Ishikawa (cell line): ENCODE data around the gene MAGEL2.

Experiments
- CEBPB ChIP-seq: IDR thresholded peaks from 2 replicates; pipeline ENCODE4 v1.6.1; 2012
- CREB1 ChIP-seq: IDR thresholded peaks from 2 replicates; pipeline ENCODE4 v1.6.1; 2012; ENCODE audit warnings: low read depth
- EGR1 ChIP-seq: IDR thresholded peaks from 2 replicates; pipeline ENCODE4 v1.6.1; 2012
- EP300 ChIP-seq: IDR thresholded peaks from 2 replicates; pipeline ENCODE4 v1.6.1; 2012; ENCODE audit warnings: borderline replicate concordance
- FOXM1 ChIP-seq: IDR thresholded peaks from 2 replicates; pipeline ENCODE4 v1.6.1; 2012; ENCODE audit warnings: low read depth, borderline replicate concordance
- NFIC ChIP-seq: IDR thresholded peaks from 2 replicates; pipeline ENCODE4 v1.6.1; 2012
- RAD21 ChIP-seq: IDR thresholded peaks from 2 replicates; pipeline ENCODE4 v1.6.1; 2012; ENCODE audit warnings: low read depth
- TAF1 ChIP-seq: IDR thresholded peaks from 2 replicates; pipeline ENCODE4 v1.6.1; 2012; ENCODE audit warnings: low read depth, mild to moderate bottlenecking
- TCF12 ChIP-seq: IDR thresholded peaks from 2 replicates; pipeline ENCODE4 v1.6.1; 2012; ENCODE audit warnings: low read depth
- TEAD4 ChIP-seq: IDR thresholded peaks from 2 replicates; pipeline ENCODE4 v1.6.1; 2012
- YY1 ChIP-seq: IDR thresholded peaks from 2 replicates; pipeline ENCODE4 v1.6.1; 2012; ENCODE audit warnings: low read depth
- ZBTB7A ChIP-seq: IDR thresholded peaks from 2 replicates; pipeline ENCODE4 v1.6.1; 2012; ENCODE audit warnings: low read depth
- TF ChIP-seq, protein P1 (sequence below): IDR thresholded peaks from 2 replicates; pipeline ENCODE4 v1.6.1; 2012
- TF ChIP-seq, protein P2 (sequence below): IDR thresholded peaks from 2 replicates; pipeline ENCODE4 v1.6.1; 2012; ENCODE audit warnings: low read depth, mild to moderate bottlenecking
- TF ChIP-seq, protein P3 (sequence below): IDR thresholded peaks from 2 replicates; pipeline ENCODE4 v1.6.1; 2012

Gene MAGEL2

DNA sequence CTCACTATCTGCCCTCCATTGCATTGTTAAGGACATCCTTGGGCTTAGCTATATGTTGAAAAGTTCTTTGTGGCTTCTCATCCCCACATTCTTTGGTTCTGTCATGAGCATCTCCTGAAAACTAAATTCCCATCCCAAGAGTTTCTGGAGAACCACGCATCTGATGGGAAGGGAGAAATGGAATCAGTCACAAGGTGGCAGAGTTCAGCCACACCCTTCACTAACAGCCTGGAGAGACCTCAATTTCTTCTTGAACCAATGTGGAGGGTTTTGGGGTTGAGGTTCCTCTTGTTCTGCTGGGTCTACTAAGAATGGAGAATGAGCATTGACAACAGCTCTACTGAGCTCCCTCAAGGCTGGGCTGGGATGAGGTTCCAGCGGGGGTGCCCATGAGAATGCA lies 15.6 kb upstream of the MAGEL2 start:
- TF ChIP-seq TAF1 (no peak), YY1 (no peak), EP300 (no peak), TCF12 (no peak), RAD21 (no peak), FOXM1 (no peak), TEAD4 (no peak), ZBTB7A (no peak), CREB1 (no peak), NFIC (no peak), EGR1 (no peak)
- TF ChIP-seq, protein P1, sequence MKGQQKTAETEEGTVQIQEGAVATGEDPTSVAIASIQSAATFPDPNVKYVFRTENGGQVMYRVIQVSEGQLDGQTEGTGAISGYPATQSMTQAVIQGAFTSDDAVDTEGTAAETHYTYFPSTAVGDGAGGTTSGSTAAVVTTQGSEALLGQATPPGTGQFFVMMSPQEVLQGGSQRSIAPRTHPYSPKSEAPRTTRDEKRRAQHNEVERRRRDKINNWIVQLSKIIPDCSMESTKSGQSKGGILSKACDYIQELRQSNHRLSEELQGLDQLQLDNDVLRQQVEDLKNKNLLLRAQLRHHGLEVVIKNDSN = no peak
- TF ChIP-seq, protein P2, sequence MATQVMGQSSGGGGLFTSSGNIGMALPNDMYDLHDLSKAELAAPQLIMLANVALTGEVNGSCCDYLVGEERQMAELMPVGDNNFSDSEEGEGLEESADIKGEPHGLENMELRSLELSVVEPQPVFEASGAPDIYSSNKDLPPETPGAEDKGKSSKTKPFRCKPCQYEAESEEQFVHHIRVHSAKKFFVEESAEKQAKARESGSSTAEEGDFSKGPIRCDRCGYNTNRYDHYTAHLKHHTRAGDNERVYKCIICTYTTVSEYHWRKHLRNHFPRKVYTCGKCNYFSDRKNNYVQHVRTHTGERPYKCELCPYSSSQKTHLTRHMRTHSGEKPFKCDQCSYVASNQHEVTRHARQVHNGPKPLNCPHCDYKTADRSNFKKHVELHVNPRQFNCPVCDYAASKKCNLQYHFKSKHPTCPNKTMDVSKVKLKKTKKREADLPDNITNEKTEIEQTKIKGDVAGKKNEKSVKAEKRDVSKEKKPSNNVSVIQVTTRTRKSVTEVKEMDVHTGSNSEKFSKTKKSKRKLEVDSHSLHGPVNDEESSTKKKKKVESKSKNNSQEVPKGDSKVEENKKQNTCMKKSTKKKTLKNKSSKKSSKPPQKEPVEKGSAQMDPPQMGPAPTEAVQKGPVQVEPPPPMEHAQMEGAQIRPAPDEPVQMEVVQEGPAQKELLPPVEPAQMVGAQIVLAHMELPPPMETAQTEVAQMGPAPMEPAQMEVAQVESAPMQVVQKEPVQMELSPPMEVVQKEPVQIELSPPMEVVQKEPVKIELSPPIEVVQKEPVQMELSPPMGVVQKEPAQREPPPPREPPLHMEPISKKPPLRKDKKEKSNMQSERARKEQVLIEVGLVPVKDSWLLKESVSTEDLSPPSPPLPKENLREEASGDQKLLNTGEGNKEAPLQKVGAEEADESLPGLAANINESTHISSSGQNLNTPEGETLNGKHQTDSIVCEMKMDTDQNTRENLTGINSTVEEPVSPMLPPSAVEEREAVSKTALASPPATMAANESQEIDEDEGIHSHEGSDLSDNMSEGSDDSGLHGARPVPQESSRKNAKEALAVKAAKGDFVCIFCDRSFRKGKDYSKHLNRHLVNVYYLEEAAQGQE = no peak
- TF ChIP-seq, protein P3, sequence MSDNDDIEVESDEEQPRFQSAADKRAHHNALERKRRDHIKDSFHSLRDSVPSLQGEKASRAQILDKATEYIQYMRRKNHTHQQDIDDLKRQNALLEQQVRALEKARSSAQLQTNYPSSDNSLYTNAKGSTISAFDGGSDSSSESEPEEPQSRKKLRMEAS = no peak

DNA sequence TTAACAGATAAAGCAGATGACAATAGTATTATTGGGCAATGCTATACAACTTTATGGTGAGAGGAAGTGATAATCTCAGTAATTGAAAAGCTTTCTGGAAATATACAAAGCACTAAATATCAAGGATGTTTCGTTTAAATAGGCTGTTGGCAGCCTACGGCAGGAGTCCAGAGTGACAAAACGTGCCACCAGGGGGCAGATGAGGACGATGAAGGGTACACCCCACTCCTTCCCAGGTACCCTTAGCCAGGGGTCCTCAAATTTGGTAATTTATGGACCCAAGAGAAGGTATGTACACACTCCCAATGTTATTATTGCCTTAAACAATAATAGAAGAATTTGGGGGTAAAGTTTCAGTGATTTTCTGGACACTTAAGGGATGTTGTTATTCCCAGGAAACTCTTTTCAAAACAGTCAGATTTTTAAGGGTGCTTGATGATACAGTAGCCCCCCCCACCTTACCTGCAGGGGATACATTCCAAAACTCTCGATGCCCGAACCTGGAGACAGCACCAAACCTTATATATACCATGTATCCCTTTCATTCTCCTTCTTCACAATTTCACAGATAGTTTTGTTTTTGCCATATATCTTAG lies 1.4 kb upstream of the MAGEL2 start:
- TF ChIP-seq NFIC (no peak), RAD21 (peak; percentile 15; the same call in 1 of the 2 replicates)

DNA sequence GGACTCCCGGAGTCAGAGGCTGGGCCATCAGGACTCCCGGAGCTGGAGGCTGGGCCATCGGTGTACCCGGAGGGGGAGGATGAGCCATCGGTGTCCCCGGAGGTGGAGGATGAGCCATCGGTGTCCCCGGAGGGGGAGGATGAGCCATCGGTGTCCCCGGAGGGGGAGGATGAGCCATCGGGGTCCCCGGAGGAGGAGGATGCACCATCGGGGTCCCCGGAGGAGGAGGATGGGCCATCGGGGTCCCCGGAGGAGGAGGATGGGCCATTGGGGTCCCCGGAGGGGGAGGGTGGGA lies 719 bp downstream of the MAGEL2 start:
- no peak for TF ChIP-seq NFIC
- TF ChIP-seq, protein P3 = no peak
- no peak for TF ChIP-seq TAF1
- no peak for TF ChIP-seq YY1
- TF ChIP-seq, protein P2 = no peak
- no peak for TF ChIP-seq TCF12
- TF ChIP-seq ZBTB7A = no peak
- no peak for TF ChIP-seq FOXM1
- TF ChIP-seq CEBPB = no peak
- TF ChIP-seq, protein P1 = no peak
- no peak for TF ChIP-seq EGR1
- no peak for TF ChIP-seq TEAD4
- TF ChIP-seq CREB1 = no peak
- TF ChIP-seq EP300 = no peak
- TF ChIP-seq RAD21 = no peak

DNA sequence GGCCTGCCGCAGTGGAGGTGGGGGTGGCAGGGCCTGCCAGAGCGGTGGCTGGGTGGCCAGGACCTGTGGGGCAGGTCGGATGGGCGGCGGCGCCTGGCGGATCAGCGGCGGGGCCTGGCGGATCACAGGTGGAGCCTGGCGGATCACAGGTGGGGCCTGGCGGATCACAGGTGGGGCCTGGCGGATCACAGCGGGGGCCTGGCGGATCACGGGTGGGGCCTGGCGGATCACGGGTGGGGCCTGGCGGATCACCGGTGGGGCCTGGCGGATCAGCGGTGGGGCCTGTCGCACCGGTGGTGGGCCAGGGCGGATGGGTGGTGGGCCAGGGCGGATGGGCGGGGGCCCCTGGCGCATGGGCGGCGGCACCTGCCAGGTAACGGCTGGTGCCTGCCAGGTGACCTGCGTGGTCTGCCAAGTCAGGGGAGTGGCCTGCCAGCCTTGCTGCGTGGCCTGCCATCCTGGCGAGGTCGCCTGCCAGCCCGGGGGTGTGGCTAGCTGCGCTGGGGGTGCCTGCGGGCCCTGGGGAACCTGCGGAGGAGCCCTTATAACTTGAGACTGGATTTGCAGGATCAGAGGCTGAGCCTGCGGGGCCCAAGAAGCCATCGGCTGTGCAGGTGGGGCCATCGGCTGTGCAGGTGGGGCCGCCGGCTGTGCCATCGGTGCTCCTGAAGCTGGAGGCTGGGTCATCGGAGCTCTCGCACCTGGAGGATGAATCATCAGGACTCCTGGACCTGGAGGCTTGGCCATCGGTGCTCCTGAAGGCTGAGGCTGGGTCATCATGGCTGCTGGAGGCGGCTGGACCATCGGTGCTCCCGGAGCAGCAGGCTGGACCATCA lies 1.3 kb downstream of the MAGEL2 start:
- TF ChIP-seq CREB1 (no peak), ZBTB7A (no peak), NFIC (no peak), FOXM1 (no peak), YY1 (no peak), RAD21 (no peak), TEAD4 (no peak), EGR1 (no peak), CEBPB (no peak), EP300 (no peak), TAF1 (no peak), TCF12 (no peak)
- TF ChIP-seq, protein P3 = no peak
- TF ChIP-seq, protein P2 = no peak
- TF ChIP-seq, protein P1 = no peak
